Measurements from ENCODE around the gene ATP11A.

Gene ATP11A

DNA sequence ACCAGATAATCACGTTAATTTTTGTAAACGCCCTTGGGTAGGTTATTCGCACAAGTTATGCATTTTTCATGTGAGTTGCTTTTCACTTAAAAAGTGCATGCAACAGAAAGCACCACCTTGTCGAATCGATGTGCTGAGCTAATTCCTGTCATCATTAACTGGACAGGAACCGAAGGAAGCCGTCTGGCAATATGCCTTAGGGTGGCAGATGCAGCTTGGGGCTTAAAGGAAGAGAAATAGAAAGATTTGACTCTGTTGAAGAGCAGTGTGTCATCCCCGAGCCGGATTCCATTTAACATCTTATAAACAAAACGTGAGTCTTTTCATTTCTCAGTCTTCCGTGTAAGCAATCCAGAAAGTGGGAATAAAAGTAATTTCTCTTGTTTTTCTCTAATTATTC lies 70.0 kb downstream of the ATP11A start:
- FAIRE-seq (no peak), DNase-seq (ENCODE audit: insufficient read length, low spot score) (peak; percentile 52)
- TF ChIP-seq, protein P1, sequence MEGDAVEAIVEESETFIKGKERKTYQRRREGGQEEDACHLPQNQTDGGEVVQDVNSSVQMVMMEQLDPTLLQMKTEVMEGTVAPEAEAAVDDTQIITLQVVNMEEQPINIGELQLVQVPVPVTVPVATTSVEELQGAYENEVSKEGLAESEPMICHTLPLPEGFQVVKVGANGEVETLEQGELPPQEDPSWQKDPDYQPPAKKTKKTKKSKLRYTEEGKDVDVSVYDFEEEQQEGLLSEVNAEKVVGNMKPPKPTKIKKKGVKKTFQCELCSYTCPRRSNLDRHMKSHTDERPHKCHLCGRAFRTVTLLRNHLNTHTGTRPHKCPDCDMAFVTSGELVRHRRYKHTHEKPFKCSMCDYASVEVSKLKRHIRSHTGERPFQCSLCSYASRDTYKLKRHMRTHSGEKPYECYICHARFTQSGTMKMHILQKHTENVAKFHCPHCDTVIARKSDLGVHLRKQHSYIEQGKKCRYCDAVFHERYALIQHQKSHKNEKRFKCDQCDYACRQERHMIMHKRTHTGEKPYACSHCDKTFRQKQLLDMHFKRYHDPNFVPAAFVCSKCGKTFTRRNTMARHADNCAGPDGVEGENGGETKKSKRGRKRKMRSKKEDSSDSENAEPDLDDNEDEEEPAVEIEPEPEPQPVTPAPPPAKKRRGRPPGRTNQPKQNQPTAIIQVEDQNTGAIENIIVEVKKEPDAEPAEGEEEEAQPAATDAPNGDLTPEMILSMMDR (IDR thresholded peaks at IDR 0.05; ENCODE audit: insufficient read depth, missing control alignments), result no peak

DNA sequence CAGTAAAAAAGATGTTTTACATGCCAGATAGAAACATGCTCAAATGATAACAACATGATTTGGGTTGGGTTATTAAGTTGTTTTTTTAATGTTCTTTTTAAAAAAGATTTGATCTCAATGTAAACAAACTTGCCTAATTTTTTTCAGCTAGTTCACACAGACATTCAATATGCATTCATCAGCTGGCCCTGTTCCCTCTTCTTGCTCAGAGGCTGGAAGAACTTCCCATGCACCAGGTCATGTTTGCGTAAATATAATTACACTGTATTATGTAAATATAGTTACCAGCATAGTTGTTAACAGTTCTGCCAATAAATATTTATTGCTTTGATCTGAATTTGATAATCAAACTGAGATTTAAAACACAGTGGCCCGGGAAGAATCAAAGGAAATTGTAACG lies 70.6 kb downstream of the ATP11A start:
- no peak for FAIRE-seq
- TF ChIP-seq, protein P1 (IDR thresholded peaks at IDR 0.05; ENCODE audit: insufficient read depth, missing control alignments), result no peak

DNA sequence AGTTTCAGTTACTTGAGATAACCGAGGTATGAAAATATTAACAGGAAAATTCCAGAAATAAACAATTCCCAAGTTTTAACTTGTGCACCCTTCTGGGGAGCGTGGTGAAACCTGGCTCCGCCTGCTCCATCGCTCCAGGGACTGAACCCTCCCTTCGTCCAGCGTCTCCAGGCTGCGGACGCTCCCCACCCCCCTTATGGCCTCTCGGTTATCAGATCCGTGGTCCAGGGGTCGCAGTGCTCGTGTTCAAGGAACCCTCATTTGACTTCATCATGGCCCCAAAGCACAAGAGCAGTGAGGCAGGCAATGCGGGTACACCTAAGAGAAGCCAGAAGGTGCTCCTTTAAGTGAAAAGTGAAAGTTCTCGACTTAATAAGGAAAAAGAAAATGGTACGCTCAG lies 71.1 kb downstream of the ATP11A start:
- no peak for DNase-seq (ENCODE audit: insufficient read length, low spot score)
- FAIRE-seq, result no peak
- TF ChIP-seq, protein P1 (IDR thresholded peaks at IDR 0.05; ENCODE audit: insufficient read depth, missing control alignments), result no peak

More for the DNA sequence above, 70.6 kb downstream of the ATP11A start:
- DNase-seq (ENCODE audit: insufficient read length, low spot score), result no peak

DNA sequence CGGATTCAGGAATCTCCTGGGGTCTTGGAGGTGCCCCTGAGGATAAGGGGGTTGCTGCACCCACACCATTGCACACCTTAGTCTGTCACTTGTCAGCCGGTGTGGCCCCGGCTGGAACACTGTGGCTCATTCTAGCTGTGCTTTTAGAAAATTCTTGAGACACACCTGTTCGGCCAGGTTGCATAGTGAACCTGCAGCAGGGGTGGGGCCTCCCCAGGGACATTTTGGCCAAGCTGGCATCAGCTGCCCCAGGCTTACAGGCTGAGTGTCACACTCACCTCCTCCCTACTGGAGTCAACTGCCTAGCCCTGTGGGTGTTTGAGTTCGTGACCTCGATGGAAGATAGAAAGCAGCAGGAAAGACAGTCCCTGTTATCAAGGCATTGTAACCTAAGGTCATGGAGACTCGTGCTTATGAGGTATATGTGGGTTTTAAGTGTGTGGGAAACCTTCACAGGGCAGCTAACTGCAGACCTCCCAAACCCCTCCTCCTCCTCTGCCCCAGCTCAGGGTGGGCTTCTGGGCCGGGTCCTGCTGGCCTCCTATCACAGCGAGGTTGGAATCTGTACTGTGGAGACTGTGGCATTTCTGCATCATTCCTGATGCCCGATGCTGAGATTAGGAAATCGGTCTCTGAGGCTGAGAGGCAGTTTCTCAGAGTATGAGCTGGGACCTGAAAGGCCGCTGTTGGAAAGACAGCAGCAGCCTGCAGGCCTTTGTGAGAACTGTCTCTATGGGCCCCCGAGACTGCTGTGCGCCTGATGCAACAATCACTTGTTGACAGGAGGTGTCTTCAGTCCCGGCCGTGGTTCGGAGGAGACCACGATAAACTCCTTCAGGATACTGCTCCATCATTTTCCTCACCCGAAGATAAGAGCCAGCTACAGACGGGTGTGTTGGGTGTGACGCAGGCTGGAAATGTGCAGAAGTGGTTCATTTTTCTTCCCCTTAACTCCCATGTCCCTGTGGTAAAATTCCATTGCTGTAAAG lies 72.2 kb downstream of the ATP11A start:
- FAIRE-seq, result no peak

DNA sequence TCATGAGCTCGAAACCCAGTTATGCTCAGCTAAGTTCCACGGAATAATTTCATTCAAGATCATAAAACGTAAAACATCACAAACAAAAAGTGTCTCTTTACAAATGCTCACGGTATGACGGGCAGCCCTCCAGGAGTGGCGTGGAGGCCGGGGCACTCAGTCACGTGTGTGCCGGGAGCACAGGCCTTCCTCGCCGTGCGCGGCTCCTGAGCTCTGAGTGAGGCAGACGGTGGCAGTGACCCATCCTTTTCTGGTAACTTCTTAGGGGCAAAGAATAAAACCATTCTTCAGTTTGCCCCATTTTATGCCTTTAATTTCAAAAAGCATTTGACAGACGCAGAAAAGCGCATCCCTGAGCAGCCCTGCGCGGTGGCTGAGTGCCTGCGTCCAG lies 72.8 kb downstream of the ATP11A start:
- TF ChIP-seq, protein P1 (IDR thresholded peaks at IDR 0.05; ENCODE audit: insufficient read depth, missing control alignments), result no peak
- DNase-seq (ENCODE audit: insufficient read length, low spot score) (no peak), FAIRE-seq (no peak)

More for the DNA sequence above, 72.2 kb downstream of the ATP11A start:
- TF ChIP-seq, protein P1 (IDR thresholded peaks at IDR 0.05; ENCODE audit: insufficient read depth, missing control alignments), result no peak
- no peak for DNase-seq (ENCODE audit: insufficient read length, low spot score)

DNA sequence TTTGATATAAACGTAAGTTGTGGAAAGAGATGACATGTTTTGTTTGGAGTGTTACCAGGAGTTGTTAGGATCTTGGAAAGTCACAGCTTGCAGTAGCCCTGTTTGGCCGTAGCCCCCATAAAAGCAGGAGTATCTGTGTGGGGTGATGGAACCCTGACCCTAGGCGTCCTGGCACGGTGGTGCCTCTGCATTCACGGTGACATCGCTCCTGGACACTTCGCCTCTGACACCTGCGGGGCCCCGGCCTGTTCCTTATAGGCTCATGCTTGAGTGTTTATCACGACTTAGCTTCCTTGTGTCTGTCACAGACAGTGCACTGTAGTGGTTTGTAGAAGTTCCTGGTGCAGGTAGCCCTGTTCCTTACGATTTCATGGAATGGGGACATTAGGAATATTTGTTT lies 74.2 kb downstream of the ATP11A start:
- TF ChIP-seq, protein P1 (IDR thresholded peaks at IDR 0.05; ENCODE audit: insufficient read depth, missing control alignments), result no peak
- DNase-seq (ENCODE audit: insufficient read length, low spot score), result no peak
- no peak for FAIRE-seq
